Trophoblast cell (in vitro differentiated cells and primary cell): ENCODE data around the gene OR10AD1.

ENCODE experiments used
- DNase-seq, 2 donors: peaks; one replicate each; pipeline ENCODE4 v3.0.0-alpha.2; 2016
- H2AFZ ChIP-seq: 2 replicates; pipeline ENCODE4 v1.6.1; 2013; ENCODE audit warnings: low read length, moderate library complexity, mild to moderate bottlenecking; ENCODE audit not compliant: insufficient read depth, poor library complexity
- H2AK5ac ChIP-seq: 2 replicates; pipeline ENCODE4 v1.6.1; 2013; ENCODE audit warnings: mild to moderate bottlenecking, low read length
- H2BK120ac ChIP-seq: 2 replicates; pipeline ENCODE4 v1.6.1; 2013; ENCODE audit warnings: low read length, mild to moderate bottlenecking, moderate library complexity; ENCODE audit not compliant: insufficient read depth, poor library complexity
- H2BK12ac ChIP-seq: 2 replicates; pipeline ENCODE4 v1.6.1; 2013; ENCODE audit warnings: mild to moderate bottlenecking, low read length, moderate library complexity
- H2BK5ac ChIP-seq: 2 replicates; pipeline ENCODE4 v1.6.1; 2013; ENCODE audit warnings: low read length, low read depth, moderate library complexity, mild to moderate bottlenecking; ENCODE audit not compliant: poor library complexity
- H3K14ac ChIP-seq: 2 replicates; pipeline ENCODE4 v1.6.1; 2013; ENCODE audit warnings: mild to moderate bottlenecking, low read length
- H3K18ac ChIP-seq: 2 replicates; pipeline ENCODE4 v1.6.1; 2013; ENCODE audit warnings: mild to moderate bottlenecking, low read length
- H3K23ac ChIP-seq: 2 replicates; pipeline ENCODE4 v1.6.1; 2013; ENCODE audit warnings: low read length
- H3K27ac ChIP-seq: 2 replicates; pipeline ENCODE4 v1.5.1; 2013; ENCODE audit warnings: low read depth, mild to moderate bottlenecking, inconsistent platforms, low read length, moderate library complexity
- H3K27me3 ChIP-seq: 2 replicates; pipeline ENCODE4 v1.6.1; 2013; ENCODE audit warnings: inconsistent platforms, mild to moderate bottlenecking, low read length, moderate library complexity; ENCODE audit not compliant: insufficient read depth
- H3K36me3 ChIP-seq, 2 experiments: 1 replicate in 1 of 2; 2 replicates in 1 of 2; pipeline ENCODE4 v1.6.1; 2013; ENCODE audit warnings: low read length in 2 of 2, mild to moderate bottlenecking in 2 of 2, moderate library complexity in 1 of 2; ENCODE audit not compliant: insufficient read depth in 2 of 2, control insufficient read depth in 1 of 2
- H3K4ac ChIP-seq: 2 replicates; pipeline ENCODE4 v1.6.1; 2013; ENCODE audit warnings: low read depth, mild to moderate bottlenecking, low read length, moderate library complexity
- H3K4me1 ChIP-seq, 2 experiments: 1 replicate in 1 of 2; 2 replicates in 1 of 2; pipeline ENCODE4 v1.6.1; 2013; ENCODE audit warnings: low read length in 2 of 2, mild to moderate bottlenecking in 2 of 2, moderate library complexity in 1 of 2; ENCODE audit not compliant: insufficient read depth in 2 of 2, control insufficient read depth in 1 of 2
- H3K4me2 ChIP-seq: 2 replicates; pipeline ENCODE4 v1.6.1; 2013; ENCODE audit warnings: inconsistent platforms, mild to moderate bottlenecking, low read length, moderate library complexity
- H3K4me3 ChIP-seq: 2 replicates; pipeline ENCODE4 v1.5.1; 2013; ENCODE audit warnings: mild to moderate bottlenecking, low read depth, low read length, inconsistent platforms
- H3K79me1 ChIP-seq: one replicate; pipeline ENCODE4 v1.6.1; 2013; ENCODE audit warnings: low read length
- H3K79me2 ChIP-seq: 2 replicates; pipeline ENCODE4 v1.6.1; 2013; ENCODE audit warnings: low read length, mild to moderate bottlenecking; ENCODE audit not compliant: control insufficient read depth, insufficient read depth, poor library complexity
- H3K9ac ChIP-seq: 2 replicates; pipeline ENCODE4 v1.6.1; 2013; ENCODE audit warnings: mild to moderate bottlenecking, low read length
- H3K9me3 ChIP-seq: 2 replicates; pipeline ENCODE4 v1.6.1; 2013; ENCODE audit warnings: low read depth, mild to moderate bottlenecking, control low read depth, inconsistent platforms, low read length; ENCODE audit not compliant: insufficient read depth
- H4K12ac ChIP-seq: 2 replicates; pipeline ENCODE4 v1.6.1; 2013; ENCODE audit warnings: low read depth, mild to moderate bottlenecking, low read length, moderate library complexity
- H4K8ac ChIP-seq: 2 replicates; pipeline ENCODE4 v1.6.1; 2013; ENCODE audit warnings: low read depth, mild to moderate bottlenecking, low read length, moderate library complexity
- H4K91ac ChIP-seq: one replicate; pipeline ENCODE4 v1.6.1; 2013; ENCODE audit warnings: low read depth, mild to moderate bottlenecking, low read length, moderate library complexity
- WGBS: extraction: QIAGEN DNeasy Blood & Tissue Kit; methylation state at CpG from one replicate; pipeline ENCODE4 v1.1.7; 2013; ENCODE audit warnings: missing lambda C conversion rate; ENCODE audit not compliant: insufficient read length, insufficient coverage; ENCODE audit errors: extremely low coverage; 5-methylcytosine and 5-hydroxymethylcytosine counted together

Gene OR10AD1

DNA sequence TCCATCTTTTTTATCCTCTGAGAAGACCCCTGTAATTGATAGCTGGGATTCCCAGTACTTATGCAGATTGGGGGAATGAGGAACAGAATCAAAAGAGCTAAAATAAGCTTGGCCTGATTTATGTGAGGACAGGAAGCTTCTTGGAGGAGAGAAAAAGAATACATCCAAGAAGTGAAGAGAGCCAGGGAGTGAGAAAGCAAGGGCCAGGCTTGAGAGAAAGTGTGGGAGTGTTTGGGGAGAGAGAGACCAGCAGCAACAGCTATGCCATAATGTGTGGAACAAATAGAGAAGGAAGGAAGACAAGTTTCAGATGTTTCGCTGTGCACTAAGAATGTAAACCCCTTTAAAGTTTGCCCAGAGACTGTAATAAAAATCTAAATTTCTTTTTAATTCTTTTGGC is 23.6 kb downstream of the OR10AD1 start:
- Histone ChIP-seq H3K9me3 (no peaks in the 10 kb centered on the region), H3K79me2 (no peaks in the 10 kb centered on the region), H4K8ac (no peak overlapping the region), H3K79me1 (no peaks in the 10 kb centered on the region), H4K12ac (no peak overlapping the region), H3K9ac (no peak overlapping the region), H3K27ac (no peak overlapping the region), H3K4me3 (no peak overlapping the region), H2BK12ac (no peak overlapping the region), H4K91ac (no peak overlapping the region), H3K4me2 (no peak overlapping the region), H3K4me1 (peaks cover 4 to 11% of the 10 kb centered on the region in 2 experiments), H3K23ac (no peak overlapping the region), H3K36me3 (no peaks in the 10 kb centered on the region), H2AFZ (no peak overlapping the region), H3K4ac (no peak overlapping the region), H3K14ac (no peak overlapping the region), H2BK120ac (no peak overlapping the region), H3K27me3 (peaks cover 16% of the 10 kb centered on the region), H2BK5ac (no peak overlapping the region), H2AK5ac (no peak overlapping the region), H3K18ac (no peak overlapping the region)
- no peak for DNase-seq
- WGBS: no CpG with 5 or more reads among the region's 1 CpG

DNA sequence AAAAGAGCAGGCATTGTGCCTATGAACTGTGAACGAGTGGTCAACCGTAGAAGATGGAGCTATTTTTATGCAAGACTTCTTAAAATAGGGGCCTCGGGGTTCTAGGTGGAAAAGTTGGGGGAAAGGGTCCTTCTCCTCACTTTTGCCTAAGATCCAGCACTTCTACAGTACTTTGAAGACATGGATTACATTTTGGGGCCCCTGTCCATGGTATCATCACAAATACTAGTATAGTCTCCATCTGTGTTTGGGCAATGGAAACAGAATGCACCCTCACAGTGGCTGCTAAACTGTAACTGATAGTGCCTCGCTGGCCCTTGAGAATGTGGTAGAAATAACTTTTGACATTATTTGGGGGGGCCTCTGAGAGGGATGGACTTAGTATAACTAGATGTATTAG is 25.1 kb downstream of the OR10AD1 start:
- no peaks in the 10 kb centered on the region for H3K79me1 ChIP-seq
- H2AFZ ChIP-seq: no peak overlapping the region
- no peak overlapping the region for H2BK120ac ChIP-seq
- no peak overlapping the region for H3K27ac ChIP-seq
- H3K27me3 ChIP-seq: peaks cover 5% of the 10 kb centered on the region
- H3K36me3 ChIP-seq: no peaks in the 10 kb centered on the region
- no peak overlapping the region for H4K8ac ChIP-seq
- no CpG with 5 or more reads among the region's 4 CpGs for WGBS
- H2AK5ac ChIP-seq: no peak overlapping the region
- no peak for DNase-seq
- H3K14ac ChIP-seq: no peak overlapping the region
- H4K12ac ChIP-seq: no peak overlapping the region
- H3K4ac ChIP-seq: no peak overlapping the region
- H3K4me1 ChIP-seq: peaks cover 0 to 3% of the 10 kb centered on the region in 2 experiments
- no peak overlapping the region for H2BK12ac ChIP-seq
- no peak overlapping the region for H3K23ac ChIP-seq
- no peak overlapping the region for H3K9ac ChIP-seq
- H3K4me3 ChIP-seq: no peak overlapping the region
- H2BK5ac ChIP-seq: no peak overlapping the region
- H3K9me3 ChIP-seq: no peaks in the 10 kb centered on the region
- no peak overlapping the region for H3K18ac ChIP-seq
- no peaks in the 10 kb centered on the region for H3K79me2 ChIP-seq
- H4K91ac ChIP-seq: no peak overlapping the region
- no peak overlapping the region for H3K4me2 ChIP-seq

- no peak overlapping the region for H4K12ac ChIP-seq
Observed at GRCh38 chr12:48176417-48176751, 26.7 kb downstream of the OR10AD1 start.

DNA sequence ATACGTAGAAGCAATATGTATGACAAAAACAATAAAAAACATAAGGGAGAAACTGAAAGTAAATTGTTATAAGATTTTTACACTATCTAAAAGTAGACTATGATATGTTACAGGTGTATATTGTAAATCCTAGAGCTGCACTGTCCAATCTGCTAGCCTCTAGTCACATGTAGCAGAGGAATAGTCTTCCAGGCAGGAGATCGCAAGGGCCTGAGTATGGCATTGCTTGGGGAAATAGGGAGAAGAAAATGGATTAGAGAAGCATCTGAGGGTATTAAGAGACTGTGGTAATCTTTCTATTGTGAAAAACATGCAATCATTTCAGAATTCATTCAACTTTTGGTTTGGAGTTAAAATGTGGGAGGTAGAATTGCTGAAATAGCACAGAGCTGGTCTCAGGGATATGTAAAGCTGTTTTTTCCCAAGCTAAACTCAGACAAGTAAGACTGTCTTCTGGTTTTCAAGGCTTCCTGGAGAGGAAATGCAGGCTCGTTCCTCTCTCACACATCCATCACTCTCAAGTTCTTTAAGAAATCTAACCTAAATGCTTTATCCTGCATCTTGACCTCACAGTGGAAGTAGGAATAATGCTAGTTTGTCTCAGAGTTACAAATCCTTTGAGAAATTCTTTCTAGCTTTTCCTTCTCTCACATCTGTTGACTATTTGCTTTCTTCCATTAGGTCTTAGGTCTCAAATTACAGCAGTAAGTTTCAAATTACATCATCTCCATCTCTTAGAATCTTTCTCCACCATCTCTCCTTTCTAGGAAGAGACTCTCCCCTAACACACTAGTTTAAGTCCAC is 27.3 kb downstream of the OR10AD1 start:
- H3K18ac ChIP-seq: no peak overlapping the region
- no peaks in the 10 kb centered on the region for H3K27me3 ChIP-seq
- no peak overlapping the region for H4K8ac ChIP-seq
- no peak overlapping the region for H3K27ac ChIP-seq
- H2BK12ac ChIP-seq: no peak overlapping the region
- H3K23ac ChIP-seq: no peak overlapping the region
- no peaks in the 10 kb centered on the region for H3K4me1 ChIP-seq
- H3K9ac ChIP-seq: no peak overlapping the region
- H3K79me1 ChIP-seq: no peaks in the 10 kb centered on the region
- H3K14ac ChIP-seq: no peak overlapping the region
- no peak overlapping the region for H3K4ac ChIP-seq
- no peak overlapping the region for H2BK120ac ChIP-seq
- H3K9me3 ChIP-seq: no peaks in the 10 kb centered on the region
- H3K36me3 ChIP-seq: no peaks in the 10 kb centered on the region
- H4K12ac ChIP-seq: no peak overlapping the region
- no peak overlapping the region for H2AK5ac ChIP-seq
- H3K4me3 ChIP-seq: no peak overlapping the region
- no peak overlapping the region for H4K91ac ChIP-seq
- no peak overlapping the region for H2AFZ ChIP-seq
- no peak overlapping the region for H2BK5ac ChIP-seq
- DNase-seq: no peak
- H3K79me2 ChIP-seq: no peaks in the 10 kb centered on the region
- H3K4me2 ChIP-seq: no peak overlapping the region
- no CpG with 5 or more reads among the region's 3 CpGs for WGBS

More at GRCh38 chr12:48176417-48176751, 26.7 kb downstream of the OR10AD1 start:
- Histone ChIP-seq H3K4me3 (no peak overlapping the region), H2AK5ac (no peak overlapping the region), H3K4me2 (no peak overlapping the region), H3K79me2 (no peaks in the 10 kb centered on the region), H4K91ac (no peak overlapping the region), H3K79me1 (no peaks in the 10 kb centered on the region), H3K18ac (no peak overlapping the region), H3K9me3 (no peaks in the 10 kb centered on the region), H2BK12ac (no peak overlapping the region), H3K4me1 (no peaks in the 10 kb centered on the region), H2AFZ (no peak overlapping the region), H3K23ac (no peak overlapping the region), H2BK120ac (no peak overlapping the region), H3K36me3 (no peaks in the 10 kb centered on the region), H3K14ac (no peak overlapping the region), H3K4ac (no peak overlapping the region), H3K27me3 (no peaks in the 10 kb centered on the region), H4K8ac (no peak overlapping the region), H2BK5ac (no peak overlapping the region), H3K27ac (no peak overlapping the region), H3K9ac (no peak overlapping the region)
- no peak for DNase-seq
